Gastrocnemius medialis (tissue), 4 donors: Measurements from ENCODE around the gene UHRF1. TPM values are rescaled to one million over a fixed set of nuclear protein-coding genes. Genes with fewer than 3 reads are reported as not detected.

ENCODE experiments used
- ATAC-seq, 2 donors: fragments of 150-250 bp; one replicate each; pipeline ENCODE4 v1.9.1; 2016
- DNase-seq, 2 donors: peaks; one replicate each; pipeline ENCODE4 v3.0.0-alpha.2; 2019
- H3K27ac ChIP-seq, 4 donors: fragments of 200-600 bp; sonication (generic); 1 replicate in 1 of 4; 2 replicates in 3 of 4; pipeline ENCODE4 v1.5.1; 2016 to 2018; ENCODE audit warnings: mild to moderate bottlenecking in 2 of 4, moderate library complexity in 1 of 4
- H3K27me3 ChIP-seq, 3 donors: fragments of 200-600 bp; sonication (generic) in 2 of 3; 1 replicate in 1 of 3; 2 replicates in 2 of 3; pipeline versions ENCODE4 v1.5.1 to v1.6.0; 2016 to 2019; ENCODE audit warnings: mild to moderate bottlenecking in 1 of 3, moderate library complexity in 1 of 3
- H3K36me3 ChIP-seq, 2 donors: fragments of 200-600 bp; sonication (generic) in 1 of 2; one replicate each; pipeline ENCODE4 v1.5.1; 2017 to 2018
- H3K4me1 ChIP-seq, 2 donors: fragments of 200-600 bp; sonication (generic) in 1 of 2; one replicate each; pipeline ENCODE4 v1.5.1; 2016 to 2017; ENCODE audit warnings: mild to moderate bottlenecking in 2 of 2
- H3K4me3 ChIP-seq, 4 donors: fragments of 200-600 bp; sonication (generic) in 3 of 4; 1 replicate in 1 of 4; 2 replicates in 3 of 4; pipeline ENCODE4 v1.5.1; 2016 to 2019; ENCODE audit warnings: mild to moderate bottlenecking in 2 of 4
- H3K9me3 ChIP-seq, 3 donors: fragments of 200-600 bp; sonication (generic) in 2 of 3; 1 replicate in 1 of 3; 2 replicates in 2 of 3; pipeline ENCODE4 v1.5.1; 2016 to 2019
- POLR2A ChIP-seq, 2 donors: fragments of 450-650 bp; IDR thresholded peaks; one replicate each; pipeline ENCODE4 v1.6.1; 2017; ENCODE audit warnings: antibody characterized with exemption in 2 of 2, mild to moderate bottlenecking in 2 of 2, moderate library complexity in 2 of 2
- in situ Hi-C, 4 donors: fragments of 200-750 bp; cut with MboI; loops; one replicate each; pipeline versions ENCODE4 v1.15.0 to v1.8.0; 2017; ENCODE audit warnings: low sequenced_read_pairs in 4 of 4
- intact Hi-C: fragments of 100-400 bp; cut with DNase I; formaldehyde crosslinking; loops from one replicate; pipeline ENCODE4 v1.15.1; 2023; ENCODE audit warnings: low total_unique reads
- total RNA-seq, 4 donors: library from RNA; depleted of rRNA; stranded (reverse); fragments of >200 nt; gene quantifications; one replicate each; pipeline versions ENCODE4 v1.1.0 to v1.2.3, GENCODE V29; 2016
- TF ChIP-seq, protein P1 (sequence below), 5 experiments: fragments of 450-650 bp in 3 of 5; fragments of 200-600 bp in 2 of 5; sonication (generic) in 2 of 5; IDR thresholded peaks in 4 of 5; conservative IDR thresholded peaks in 1 of 5; 1 replicate in 4 of 5; 2 replicates in 1 of 5; pipeline ENCODE4 v1.5.1; 2016 to 2019; ENCODE audit warnings: antibody characterized with exemption in 5 of 5, mild to moderate bottlenecking in 3 of 5, moderate library complexity in 3 of 5

UHRF1 gene
- under 1 TPM in 3 of 4 donors, not detected in 1; 0.12 to 0.72 (median 0.69) TPM for total RNA-seq

DNA sequence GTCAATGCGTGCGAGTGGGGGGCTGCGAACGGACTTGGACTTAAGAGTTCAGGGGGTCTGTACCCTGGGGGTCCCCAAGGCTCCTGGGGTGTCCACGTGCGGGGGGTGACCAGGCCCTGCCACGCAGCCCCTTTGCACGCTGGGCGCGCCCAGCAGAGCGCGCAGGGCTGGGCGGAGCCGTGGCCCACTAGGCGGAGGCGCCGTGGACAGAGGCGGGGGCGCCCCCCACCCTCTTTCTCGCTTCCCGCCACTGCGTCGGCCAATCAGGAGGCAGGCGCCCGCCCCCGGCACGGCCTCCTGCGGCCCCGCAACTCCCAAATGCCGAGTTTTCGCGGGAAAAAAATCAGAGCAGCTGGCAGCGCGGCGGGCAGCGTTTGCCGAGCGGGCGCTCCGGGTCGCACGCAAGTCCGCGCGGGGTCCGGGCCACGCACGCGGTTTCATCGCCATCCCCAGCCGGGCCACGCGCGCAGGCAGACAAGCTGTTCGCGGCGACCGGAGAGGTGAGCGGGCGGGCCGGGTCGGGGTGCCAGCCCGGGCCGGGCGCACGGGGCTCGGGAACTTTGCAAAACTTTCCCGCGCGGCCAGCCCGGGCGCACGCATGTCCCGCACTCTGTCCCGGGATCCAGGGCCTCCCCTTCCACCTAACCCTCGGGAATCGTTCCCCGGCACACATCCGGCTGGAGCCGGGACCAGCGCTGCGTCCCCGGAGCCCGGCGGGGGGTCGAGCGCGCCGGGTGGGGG is at the start of gene UHRF1:
Gene UHRF1, plus strand, starts transcription at position 346 of the 741 bp plus-strand sequence. CDS start 1,385 bp downstream, outside the sequence.
- Histone ChIP-seq H3K9me3 (no peaks in the 10 kb centered on the region), H3K27ac (peak within 1 kb of the TSS; percentile 26 to 68 (median 63)), H3K27me3 (no peaks in the 10 kb centered on the region), H3K4me1 (peaks cover 18 to 20% of the 10 kb centered on the region in 2 donors), H3K36me3 (no peaks in the 10 kb centered on the region), H3K4me3 (peak within 1 kb of the TSS; percentile 60 to 80 (median 66))
- intact Hi-C loops: no loop called here
- TF ChIP-seq, protein P1, sequence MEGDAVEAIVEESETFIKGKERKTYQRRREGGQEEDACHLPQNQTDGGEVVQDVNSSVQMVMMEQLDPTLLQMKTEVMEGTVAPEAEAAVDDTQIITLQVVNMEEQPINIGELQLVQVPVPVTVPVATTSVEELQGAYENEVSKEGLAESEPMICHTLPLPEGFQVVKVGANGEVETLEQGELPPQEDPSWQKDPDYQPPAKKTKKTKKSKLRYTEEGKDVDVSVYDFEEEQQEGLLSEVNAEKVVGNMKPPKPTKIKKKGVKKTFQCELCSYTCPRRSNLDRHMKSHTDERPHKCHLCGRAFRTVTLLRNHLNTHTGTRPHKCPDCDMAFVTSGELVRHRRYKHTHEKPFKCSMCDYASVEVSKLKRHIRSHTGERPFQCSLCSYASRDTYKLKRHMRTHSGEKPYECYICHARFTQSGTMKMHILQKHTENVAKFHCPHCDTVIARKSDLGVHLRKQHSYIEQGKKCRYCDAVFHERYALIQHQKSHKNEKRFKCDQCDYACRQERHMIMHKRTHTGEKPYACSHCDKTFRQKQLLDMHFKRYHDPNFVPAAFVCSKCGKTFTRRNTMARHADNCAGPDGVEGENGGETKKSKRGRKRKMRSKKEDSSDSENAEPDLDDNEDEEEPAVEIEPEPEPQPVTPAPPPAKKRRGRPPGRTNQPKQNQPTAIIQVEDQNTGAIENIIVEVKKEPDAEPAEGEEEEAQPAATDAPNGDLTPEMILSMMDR (IDR thresholded peaks at IDR 0.05 in 4 of 5, conservative IDR thresholded peaks at IDR 0.05 in 1 of 5): no peak
- no peak for TF ChIP-seq POLR2A (IDR thresholded peaks at IDR 0.05)
- in situ Hi-C loops: no loop called here
- no peak for ATAC-seq
- no peak for DNase-seq

DNA sequence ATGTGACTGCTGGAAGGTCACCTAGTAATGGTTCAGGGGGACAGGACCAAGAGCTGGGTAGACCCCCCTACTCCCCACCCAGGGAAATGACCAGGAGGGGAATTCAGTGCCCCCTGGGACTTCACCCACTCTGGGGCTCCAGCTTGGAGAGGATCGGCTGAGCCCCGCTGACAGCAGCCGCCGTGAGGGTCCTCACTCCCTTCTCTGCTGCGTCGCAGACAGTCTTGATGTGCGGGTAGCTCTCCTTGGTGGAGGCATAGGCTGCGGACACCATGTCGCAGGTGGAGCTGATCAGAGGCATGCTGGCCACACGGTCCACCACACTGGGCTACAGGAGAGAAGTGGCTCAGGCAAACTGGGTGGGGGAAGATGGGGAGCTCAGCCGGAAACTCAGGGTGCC is 49.6 kb upstream of the UHRF1 start:
- in situ Hi-C loops: loop anchor here in 1 of 4 donors (10.0 kb wide), 1 partner anchor 55 kb away; no protein-coding TSS in a partner anchor
- H3K27me3 ChIP-seq: no peaks in the 10 kb centered on the region
- DNase-seq (no peak), ATAC-seq (no peak)
- intact Hi-C loops: no loop called here
- H3K4me1 ChIP-seq: no peaks in the 10 kb centered on the region
- peaks cover 0 to 62% of the 10 kb centered on the region in 2 donors for H3K36me3 ChIP-seq
- no peak overlapping the region for H3K27ac ChIP-seq
- no peak overlapping the region for H3K4me3 ChIP-seq
- TF ChIP-seq, protein P1 (IDR thresholded peaks at IDR 0.05 in 4 of 5, conservative IDR thresholded peaks at IDR 0.05 in 1 of 5): no peak
- no peak for TF ChIP-seq POLR2A (IDR thresholded peaks at IDR 0.05)
- no peaks in the 10 kb centered on the region for H3K9me3 ChIP-seq

- Histone ChIP-seq H3K36me3 (peaks cover 0 to 52% of the 10 kb centered on the region in 2 donors), H3K9me3 (no peaks in the 10 kb centered on the region), H3K4me3 (no peak overlapping the region), H3K27me3 (no peaks in the 10 kb centered on the region), H3K27ac (no peak overlapping the region), H3K4me1 (peaks cover under 1 to 2% of the 10 kb centered on the region in 2 donors)
- in situ Hi-C loops (no loop called here), intact Hi-C loops (no loop called here)
- no peak for TF ChIP-seq POLR2A (IDR thresholded peaks at IDR 0.05)
- TF ChIP-seq, protein P1 (IDR thresholded peaks at IDR 0.05 in 4 of 5, conservative IDR thresholded peaks at IDR 0.05 in 1 of 5): no peak
- DNase-seq (no peak), ATAC-seq (no peak)
These were observed 48.2 kb upstream of the UHRF1 start for GRCh38 chr19:4861147-4861546.

GRCh38 chr19:4866595-4867424 is 42.5 kb upstream of the UHRF1 start:
- H3K36me3 ChIP-seq: no peaks in the 10 kb centered on the region
- intact Hi-C loops: loop anchor here (5.0 kb wide), 1 partner anchor 55 kb away; no protein-coding TSS in a partner anchor

More at GRCh38 chr19:4866595-4867424, 42.5 kb upstream of the UHRF1 start:
- Histone ChIP-seq H3K27me3 (no peaks in the 10 kb centered on the region), H3K27ac (peak overlapping the region; percentile 87 to 93 (median 91)), H3K9me3 (no peaks in the 10 kb centered on the region), H3K4me1 (peaks cover 5 to 14% of the 10 kb centered on the region in 2 donors), H3K4me3 (peak overlapping the region; percentile 68 to 87 (median 82))
- peak; percentile 7 to 16 for ATAC-seq
- TF ChIP-seq, protein P1 (IDR thresholded peaks at IDR 0.05 in 4 of 5, conservative IDR thresholded peaks at IDR 0.05 in 1 of 5): no peak
- TF ChIP-seq POLR2A (IDR thresholded peaks at IDR 0.05): no peak
- in situ Hi-C loops: no loop called here
- DNase-seq: peak in 1 of 2 donors; percentile 54
